Right ventricle myocardium superior (tissue), 1 donor: ENCODE data around the gene RBBP8. TPM values are rescaled to one million over a fixed set of nuclear protein-coding genes. Genes with fewer than 3 reads are reported as not detected.
"Not testable (repeated sequence)": the region's sequence is repeated elsewhere in the genome, so short reads cannot be mapped to it uniquely, and the experiment has no call there.

Experiments used
- ATAC-seq: fragments of 200-7000 bp; cut with Tn5 transposase; one replicate; pipeline ENCODE4 v1.9.1; 2020; ENCODE audit warnings: mild to moderate bottlenecking; ENCODE audit not compliant: poor library complexity
- DNase-seq: peaks from one replicate; pipeline ENCODE4 v3.0.0-alpha.2; 2020
- intact Hi-C: fragments of 100-400 bp; cut with DNase I; formaldehyde crosslinking; loops from one replicate; pipeline ENCODE4 v1.11.2; 2022
- long read RNA-seq: library from polyadenylated mRNA; unstranded; transcript quantifications from one replicate; pipeline ENCODE4 v2.0.0, GENCODE V29; 2021
- total RNA-seq: library from RNA; stranded (reverse); fragmentation: NEBNext Ultra II Directional; extraction: Animal tissue kit (Norgen Biotek cat#: 25700); gene quantifications from one replicate; pipeline ENCODE4 v1.2.1, GENCODE V29; 2021
- donor health status: DM: no; HTN: yes; CAD: no; lungs with severe emphysema.

Gene RBBP8
- total RNA-seq = 4.5 TPM
- long read RNA-seq, partial matches to known transcripts = 0 of 4 reads
- long read RNA-seq, other reads (novel, unspliced or antisense) = 4 of 4 reads

DNA sequence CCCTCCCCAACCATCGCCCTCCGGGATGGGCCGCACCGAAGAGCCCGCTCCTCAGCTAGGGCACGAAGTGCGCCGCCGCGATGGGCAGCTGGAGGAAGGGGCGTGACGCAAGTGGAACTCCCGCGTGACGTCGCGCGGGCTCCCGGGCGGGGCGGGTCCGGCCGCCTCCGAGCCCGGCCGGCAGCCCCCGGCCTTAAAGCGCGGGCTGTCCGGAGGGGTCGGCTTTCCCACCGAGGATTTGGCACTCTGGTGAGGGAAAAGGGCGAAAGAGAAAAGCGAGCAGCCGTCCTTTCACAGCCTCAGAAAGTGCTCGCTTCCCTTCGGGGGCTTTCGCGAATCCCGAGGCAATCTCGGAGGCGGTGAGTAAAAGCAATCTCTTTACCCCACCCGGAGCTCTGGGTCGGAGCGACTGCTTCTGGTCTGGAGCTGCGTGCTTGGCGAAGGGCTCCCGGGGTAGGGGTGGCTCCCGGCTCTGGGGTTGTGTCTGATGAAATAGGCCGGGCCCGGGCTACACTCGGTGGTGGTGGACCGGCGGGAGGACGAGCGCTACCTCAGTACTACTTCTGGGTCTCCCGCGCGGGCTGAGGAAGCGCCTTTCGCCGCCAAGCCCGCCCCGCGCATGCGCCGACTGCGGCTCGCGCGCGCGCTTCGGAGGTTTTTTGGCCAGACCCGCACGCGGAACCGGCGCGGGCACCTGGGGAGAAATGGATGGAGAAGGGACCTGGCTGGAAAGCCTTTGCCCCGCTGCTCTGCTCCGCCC, at the start of gene RBBP8:
TSS of gene RBBP8 (plus strand) at position 123 of the 760 bp plus-strand sequence. CDS start 3,524 bp downstream, outside the sequence.
- ATAC-seq = peak; percentile 99
- peak; percentile 91 for DNase-seq
- intact Hi-C loops = loop anchor here (5.0 kb wide), 1 partner anchor 49 kb away; no protein-coding TSS in a partner anchor

DNA sequence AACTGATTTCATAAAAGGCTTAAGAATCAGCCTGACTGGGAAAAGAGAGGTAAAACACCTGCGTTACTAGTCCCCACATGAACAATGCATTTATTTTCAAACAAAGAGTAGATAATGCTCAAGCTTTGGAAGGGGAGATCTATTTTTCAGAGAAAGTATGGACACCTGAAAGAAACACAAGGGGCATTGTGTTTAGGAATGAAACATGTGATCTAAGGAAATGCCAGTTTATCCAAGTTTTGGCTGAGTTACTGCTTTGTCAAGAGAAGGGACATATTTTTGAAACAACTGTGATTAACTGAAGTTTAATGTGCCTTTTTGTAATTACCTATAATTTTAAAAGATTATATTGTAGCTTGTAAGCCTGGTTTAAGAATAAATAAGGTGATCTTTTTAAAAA, 49.3 kb upstream of the RBBP8 start:
- intact Hi-C loops = no loop called here
- DNase-seq (no peak), ATAC-seq (no peak)

DNA sequence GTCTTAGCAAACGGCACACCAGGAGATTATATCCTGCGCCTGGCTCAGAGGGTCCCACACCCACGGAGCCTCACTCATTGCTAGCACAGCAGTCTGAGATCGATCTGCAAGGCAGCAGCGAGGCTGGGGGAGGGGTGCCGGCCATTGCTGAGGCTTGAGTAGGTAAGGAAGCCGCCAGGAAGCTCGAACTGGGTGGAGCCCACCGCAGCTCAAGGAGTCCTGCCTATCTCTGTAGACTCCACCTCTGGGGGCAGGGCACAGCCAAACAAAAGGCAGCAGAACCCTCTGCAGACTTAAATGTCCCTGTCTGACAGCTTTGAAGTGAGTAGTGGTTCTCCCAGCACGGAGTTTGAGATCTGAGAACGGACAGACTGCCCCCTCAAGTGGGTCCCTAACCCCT, 47.4 kb upstream of the RBBP8 start:
- intact Hi-C loops, ATAC-seq, DNase-seq: not testable (repeated sequence)

DNA sequence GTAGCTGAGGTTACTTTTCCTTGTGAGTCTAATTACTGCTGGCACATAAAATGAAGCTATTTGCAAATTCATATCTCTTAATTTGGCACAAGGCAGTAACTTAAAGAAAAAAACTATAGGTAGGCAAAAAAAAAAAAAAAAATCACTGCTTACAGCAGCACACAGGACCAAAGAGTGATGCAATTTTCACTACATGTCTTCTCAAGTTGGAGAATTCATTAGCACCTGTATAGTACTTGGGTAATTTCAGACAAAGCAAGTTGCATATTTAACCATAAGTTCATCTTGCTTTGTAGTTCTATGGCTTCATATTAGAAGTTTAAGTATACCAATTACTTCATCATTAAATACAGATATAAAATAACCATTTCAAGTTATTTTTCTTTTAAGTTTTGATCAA, 33.7 kb upstream of the RBBP8 start:
- no peak for DNase-seq
- ATAC-seq = no peak
- intact Hi-C loops = no loop called here

DNA sequence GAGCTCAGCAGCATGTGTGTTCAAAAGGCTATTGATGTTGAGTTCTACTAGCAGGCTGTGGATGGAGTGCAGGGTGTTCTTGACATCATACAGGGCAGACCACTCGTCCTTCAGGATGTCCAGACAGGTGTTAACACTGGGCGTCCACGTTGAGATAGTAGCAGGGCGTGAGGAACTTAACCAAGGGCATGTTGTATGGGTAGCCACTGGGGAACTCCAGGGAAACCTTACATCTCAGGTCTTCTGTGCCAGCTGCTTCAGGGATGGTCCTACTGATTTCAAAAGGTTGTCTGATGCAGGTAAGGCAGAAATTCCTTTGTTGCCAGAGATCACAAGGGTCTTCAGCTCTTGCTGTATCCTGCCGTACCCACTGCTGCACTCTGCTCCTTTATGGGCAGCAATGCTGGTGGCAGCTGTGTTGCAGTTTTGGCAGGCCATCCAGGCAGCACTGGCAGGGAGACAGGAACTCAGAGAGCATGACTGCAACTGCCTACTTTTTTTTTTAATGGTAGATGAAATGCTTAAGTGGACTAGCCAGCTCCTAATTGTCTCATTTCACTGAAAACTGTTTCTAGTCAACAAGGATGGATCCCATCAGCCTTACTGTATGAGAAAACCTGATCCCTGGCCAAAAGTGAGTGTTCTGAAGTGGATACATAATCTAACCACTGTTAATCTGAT, 32.4 kb upstream of the RBBP8 start:
- ATAC-seq (peak; percentile 84), DNase-seq (peak; percentile 54)
- intact Hi-C loops = no loop called here

DNA sequence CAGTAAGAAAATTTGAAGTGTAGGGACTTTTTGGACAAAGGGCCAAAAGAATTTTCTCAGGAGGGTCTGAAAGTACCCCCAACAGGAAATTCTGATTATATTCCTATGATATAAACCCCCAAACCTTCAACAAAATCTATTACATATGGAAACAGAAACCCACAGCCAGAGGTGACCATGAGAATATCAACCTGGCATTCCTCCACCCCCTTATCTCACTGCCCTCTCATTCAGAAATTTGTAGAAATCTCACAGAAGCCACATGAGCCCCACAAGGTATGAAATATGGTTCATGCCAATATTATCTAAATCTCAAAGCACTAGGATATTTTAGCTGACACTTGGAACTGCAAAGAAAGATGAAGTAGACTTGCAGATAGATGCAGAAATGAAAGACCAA, 31.0 kb upstream of the RBBP8 start:
- ATAC-seq (no peak), DNase-seq (no peak)
- intact Hi-C loops = no loop called here

DNA sequence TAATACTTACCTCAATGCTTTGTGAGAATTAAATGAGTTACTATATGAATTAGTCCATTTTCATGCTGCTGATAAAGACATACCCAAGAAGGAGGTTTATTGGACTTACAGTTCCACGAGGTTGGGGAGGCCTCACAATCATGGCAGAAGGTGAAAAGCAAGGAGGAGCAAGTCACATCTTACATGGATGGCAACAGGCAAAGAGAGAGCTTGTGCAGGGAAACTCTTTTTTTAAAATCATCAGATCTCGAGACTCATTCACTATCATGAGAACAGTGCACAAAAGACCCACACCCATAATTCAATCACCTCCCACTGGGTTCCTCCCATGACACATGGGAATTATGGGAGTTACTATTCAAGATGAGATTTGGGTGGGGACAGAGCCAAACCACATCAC, 29.9 kb upstream of the RBBP8 start:
- ATAC-seq, intact Hi-C loops, DNase-seq: not testable (repeated sequence)

DNA sequence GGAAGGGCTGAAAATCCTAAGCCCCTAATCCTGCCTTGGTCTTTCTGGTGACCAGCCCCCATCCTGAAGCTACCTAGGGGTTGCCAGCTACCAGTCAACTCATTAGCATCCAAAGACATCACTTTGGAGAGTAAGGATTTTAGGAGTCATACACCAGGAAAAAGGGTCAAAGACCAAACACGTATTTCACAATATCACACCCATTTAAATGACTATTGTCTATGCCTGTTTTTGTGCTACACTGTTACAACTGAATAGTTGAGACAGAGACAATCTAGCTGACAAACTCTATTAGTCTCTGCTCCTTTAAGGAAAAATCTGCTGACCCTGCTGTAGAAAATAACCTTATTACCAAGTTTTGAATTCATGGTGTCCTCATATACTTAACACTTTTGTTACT, 21.0 kb upstream of the RBBP8 start:
- ATAC-seq = no peak
- intact Hi-C loops = no loop called here
- DNase-seq = no peak

DNA sequence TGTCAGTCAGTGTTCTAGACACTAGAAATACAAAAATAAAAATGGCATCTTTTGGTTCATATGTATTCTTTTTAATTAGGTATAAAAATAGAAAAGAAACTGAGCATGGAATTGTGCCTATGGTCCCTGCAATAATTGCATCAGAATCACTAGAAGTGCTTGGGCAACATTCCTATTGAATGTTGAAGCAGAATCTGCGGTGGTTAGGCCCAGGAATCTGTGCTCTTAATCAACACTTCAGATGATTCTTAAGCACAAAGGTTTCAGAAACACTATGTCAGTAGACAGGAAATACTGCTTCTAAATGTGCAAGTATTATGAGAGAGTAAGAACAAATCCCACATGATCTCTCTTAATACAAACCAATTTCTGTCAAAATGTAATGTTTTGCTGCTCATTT, 20.3 kb upstream of the RBBP8 start:
- no peak for ATAC-seq

DNA sequence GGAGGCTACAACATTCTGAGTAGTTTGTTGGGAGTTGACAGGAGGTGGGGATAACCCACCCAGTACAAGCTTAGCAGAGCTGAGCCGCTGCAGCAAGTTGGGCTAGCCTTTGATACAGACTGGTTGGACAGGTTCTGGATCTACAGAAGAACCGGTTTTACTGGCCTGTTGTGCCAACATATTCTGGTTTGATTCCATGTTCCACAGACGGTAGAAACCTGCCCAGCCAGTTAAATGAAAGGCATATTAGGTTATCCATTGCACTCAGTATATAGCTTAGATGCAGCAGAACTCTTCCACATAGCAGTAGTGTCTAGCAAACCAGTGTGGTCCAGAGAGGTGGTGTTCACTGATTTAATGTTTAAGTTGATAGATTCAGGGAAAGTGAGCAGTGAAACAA, 19.3 kb upstream of the RBBP8 start:
- DNase-seq (no peak), ATAC-seq (no peak)
- intact Hi-C loops = no loop called here

More for the DNA sequence above, 20.3 kb upstream of the RBBP8 start:
- DNase-seq = no peak
- intact Hi-C loops = no loop called here

DNA sequence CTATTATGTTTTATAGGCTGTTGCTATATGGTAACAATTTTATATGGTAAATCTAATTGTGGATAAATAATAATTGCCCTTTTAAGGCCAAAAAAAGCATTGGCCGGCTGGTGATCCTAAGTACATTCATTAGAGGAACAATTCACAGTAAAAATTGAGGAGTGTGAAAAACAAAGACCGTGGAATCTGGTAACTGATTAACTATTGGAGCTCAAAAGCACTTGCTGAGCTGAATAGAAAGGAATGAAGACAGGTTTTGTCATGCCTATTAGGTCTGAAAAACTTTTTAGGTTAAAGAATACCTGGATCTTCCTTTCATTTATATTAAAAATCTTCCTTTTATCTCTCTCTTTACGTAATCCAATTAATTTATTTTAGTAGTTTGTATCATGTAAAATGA, 18.5 kb upstream of the RBBP8 start:
- ATAC-seq = no peak
- intact Hi-C loops = no loop called here
- DNase-seq = no peak

DNA sequence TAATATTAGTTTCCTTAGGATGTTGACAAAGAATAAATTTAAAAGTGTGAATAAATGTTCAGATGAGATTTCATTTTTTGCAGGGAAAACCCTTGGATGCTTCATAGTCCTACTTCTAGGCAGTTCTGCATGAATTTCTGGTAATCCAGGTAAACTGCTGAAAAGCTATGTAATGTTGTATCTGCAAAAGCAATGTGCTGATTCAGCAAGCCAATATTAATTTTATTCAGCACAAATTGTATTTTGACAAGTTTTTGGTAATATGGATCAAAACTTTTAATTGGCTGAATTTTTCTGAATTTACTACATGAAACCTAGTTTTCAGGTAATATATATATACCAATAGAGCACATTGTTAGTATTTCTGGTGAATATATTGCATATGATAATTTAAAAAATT, 17.8 kb upstream of the RBBP8 start:
- ATAC-seq (no peak), DNase-seq (no peak)
- intact Hi-C loops = no loop called here

DNA sequence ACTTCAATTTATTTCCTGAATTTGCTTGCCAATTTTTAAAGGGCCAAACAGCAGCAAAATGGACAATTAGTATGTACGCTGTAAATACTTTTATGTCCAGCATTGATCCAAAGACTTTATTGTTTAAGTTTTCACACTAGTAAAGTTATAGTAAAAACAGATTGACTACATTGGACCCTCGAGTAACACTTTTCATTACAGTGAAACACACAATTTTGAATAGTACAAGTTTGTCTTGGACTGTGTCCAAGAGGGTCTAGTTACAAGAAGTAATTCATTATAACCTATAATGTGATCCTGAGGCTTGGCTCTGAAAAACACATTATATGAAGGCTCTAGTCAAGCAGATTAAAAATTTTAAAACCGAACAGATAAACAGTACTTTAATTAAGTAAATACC, 11.4 kb upstream of the RBBP8 start:
- no peak for DNase-seq
- no peak for ATAC-seq
- intact Hi-C loops = no loop called here

DNA sequence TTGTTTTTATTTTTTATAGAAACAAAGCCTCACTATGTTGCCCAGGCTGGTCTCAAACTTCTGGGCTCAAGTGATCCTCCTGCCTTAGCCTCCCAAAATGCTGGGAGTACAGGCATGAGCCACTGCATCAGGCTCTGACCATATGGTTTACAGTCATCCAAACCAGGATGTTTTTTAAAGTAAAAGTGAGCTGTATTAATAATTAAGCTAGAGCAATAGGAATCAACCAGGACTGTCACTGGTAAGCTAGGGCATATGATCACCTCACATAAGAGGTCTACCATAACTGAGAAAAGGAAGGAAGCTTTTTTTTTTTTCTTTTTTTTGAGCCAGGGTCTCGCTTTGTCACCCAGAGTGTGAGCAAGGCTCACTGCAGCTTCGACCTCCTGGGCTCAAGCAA, 8.5 kb upstream of the RBBP8 start:
- DNase-seq = no peak
- no peak for ATAC-seq
- intact Hi-C loops = no loop called here

DNA sequence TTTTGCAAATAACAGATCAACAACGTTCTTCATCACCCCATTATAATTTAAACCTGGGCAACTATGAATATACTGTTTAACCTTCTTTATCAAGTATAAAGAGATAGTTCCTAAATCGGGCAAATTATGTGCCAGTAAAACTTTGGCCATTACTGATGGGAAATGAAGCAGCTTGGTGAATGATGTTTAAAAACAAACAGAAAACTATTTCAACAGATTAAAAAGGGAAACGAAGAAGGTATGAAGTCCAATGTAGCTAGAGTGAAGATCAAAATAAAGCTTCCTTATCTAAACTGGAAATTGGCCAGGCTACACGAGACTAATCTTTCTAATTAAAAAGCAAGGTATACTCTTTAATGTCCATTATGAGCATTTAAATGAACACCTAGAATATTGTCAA, 6.7 kb upstream of the RBBP8 start:
- intact Hi-C loops = no loop called here
- ATAC-seq = no peak
- no peak for DNase-seq

DNA sequence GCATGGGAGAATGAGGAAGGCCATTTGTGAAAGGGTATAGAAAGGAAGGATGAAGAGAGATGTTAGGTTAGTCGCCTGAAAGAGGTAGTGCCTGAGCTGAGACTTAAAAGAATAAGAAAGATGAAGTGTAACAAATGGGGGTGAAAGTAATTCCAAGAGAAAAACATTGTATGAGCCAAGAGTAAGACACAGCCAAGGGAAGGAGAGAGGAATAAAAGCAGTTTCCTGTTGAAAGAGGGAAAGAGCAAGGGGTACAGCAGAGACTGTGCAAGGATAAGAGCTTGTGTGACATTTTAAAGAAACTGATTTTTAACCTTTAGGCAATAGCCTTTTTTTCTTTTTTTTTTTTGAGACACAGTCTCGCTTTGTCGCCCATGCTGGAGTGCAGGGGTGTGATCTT, 4.8 kb upstream of the RBBP8 start:
- intact Hi-C loops = no loop called here
- no peak for DNase-seq
- no peak for ATAC-seq

DNA sequence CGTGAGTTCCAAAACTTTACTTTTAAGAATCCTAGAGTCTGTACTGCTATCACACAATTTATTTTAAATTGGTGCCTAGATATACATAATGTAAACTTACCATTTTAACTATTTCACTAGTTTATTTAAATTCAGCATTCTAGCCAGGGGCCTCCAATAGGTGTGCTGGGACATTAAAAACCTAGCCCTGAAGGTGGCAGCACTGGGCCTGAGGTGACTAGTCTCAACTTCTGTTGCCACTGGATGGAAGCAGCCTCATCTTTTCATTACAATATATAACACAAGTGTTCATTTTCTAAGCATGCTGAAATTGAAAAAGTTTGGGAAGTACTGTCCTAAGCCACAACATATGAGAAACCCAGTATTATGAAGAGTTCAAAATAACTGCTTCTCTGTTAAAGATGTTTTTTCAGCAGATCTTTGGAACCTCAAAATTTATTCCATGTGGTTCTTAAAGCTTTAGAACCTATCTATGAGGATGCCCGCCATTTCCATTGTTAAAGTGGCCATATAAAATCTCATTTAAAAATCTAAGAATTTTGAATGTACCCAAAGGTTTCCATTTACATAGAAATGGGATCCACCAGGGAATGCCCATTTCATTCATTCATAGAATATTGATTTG, 2.9 kb upstream of the RBBP8 start:
- intact Hi-C loops = loop anchor here (5.0 kb wide), 1 partner anchor 52 kb away; no protein-coding TSS in a partner anchor
- no peak for ATAC-seq
- DNase-seq = peak; percentile 70

DNA sequence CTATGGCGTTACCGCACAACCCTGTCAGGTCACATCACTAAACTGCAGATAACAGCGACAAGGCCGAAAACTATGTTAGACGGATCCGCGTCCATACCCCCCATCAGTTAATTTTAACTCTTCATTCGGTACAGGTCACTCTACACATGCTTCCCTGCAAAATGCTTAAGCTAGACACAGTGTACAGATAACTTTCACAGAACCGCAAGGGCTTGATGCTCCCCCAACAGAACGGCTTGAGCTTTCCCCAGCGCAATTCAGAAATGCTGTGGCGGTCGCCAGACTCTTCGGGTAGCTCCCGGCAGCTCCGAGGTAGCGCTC, 283 bp upstream of the RBBP8 start:
- intact Hi-C loops = loop anchor here (5.0 kb wide), 1 partner anchor 49 kb away; no protein-coding TSS in a partner anchor
- ATAC-seq = peak; percentile 54
- no peak for DNase-seq

DNA sequence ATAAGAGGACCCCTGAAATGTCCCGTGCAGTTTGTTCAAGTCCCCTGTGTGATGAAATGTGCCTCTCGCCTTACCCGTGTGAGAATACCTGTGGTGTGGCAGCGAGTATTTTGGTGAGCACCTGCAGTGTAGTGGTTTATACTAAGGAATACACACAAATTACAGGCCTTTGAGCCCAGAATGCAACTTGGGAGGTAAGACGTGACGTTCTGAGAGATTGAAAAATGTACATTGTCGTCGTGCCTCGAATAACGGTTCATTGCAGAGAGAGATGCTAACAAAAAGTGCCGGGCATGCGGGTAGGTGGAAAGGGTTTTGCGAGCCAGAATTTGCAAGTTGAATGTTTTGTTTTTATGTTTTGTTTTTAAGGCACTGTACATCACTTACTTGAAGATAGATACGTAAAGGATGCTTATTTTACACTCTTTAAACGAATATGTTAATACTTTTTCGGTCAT, 867 bp downstream of the RBBP8 start:
- intact Hi-C loops = loop anchor here (5.0 kb wide), 1 partner anchor 48 kb away; no protein-coding TSS in a partner anchor

DNA sequence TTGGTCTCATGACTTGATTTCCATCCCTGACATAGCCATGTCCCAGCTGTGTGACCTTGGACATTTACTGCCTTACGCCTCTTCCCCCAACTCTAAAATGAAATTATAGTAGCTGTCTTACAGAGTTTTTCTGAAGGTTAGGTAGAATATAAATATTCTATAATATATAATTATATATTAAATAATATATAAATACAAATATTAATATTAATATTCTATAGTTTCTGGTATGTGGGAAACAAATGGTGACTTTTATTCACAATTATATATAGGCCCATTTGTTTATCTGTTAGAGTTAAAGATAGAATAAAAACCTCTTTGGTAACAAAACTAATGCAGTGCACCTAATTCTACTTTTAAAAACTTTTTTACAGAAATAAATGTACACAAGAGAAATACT, 1.7 kb downstream of the RBBP8 start:
- DNase-seq (no peak), ATAC-seq (no peak)
- intact Hi-C loops = loop anchor here (5.0 kb wide), 1 partner anchor 48 kb away; no protein-coding TSS in a partner anchor

More for the DNA sequence above, 867 bp downstream of the RBBP8 start:
- ATAC-seq (no peak), DNase-seq (no peak)
